HCT116 (cell line): ENCODE results near the gene GDF10. TPM values are rescaled to one million over a fixed set of nuclear protein-coding genes. Genes with fewer than 3 reads are reported as not detected.

Source experiments
- ATAC-seq: fragments of 200-7000 bp; cut with Tn5 transposase; 2 replicates; pipeline ENCODE4 v1.9.1; 2020; ENCODE audit warnings: mild to moderate bottlenecking, moderate library complexity
- BruUV-seq: library from RNA; stranded (reverse); fragments of 400-500 nt; replicated peaks from 2 replicates; lab custom pipeline; 2021; lab: Mats Ljungman, UMichigan
- CTCF ChIA-PET: fragments of 300-600 bp; sonication (Branson Sonifier 250); formaldehyde crosslinking; loops from one replicate; lab custom pipeline; 2021; ENCODE audit warnings: antibody characterized with exemption; lab: Charles Lee
- POLR2A ChIA-PET: fragments of 300-600, 350-600 bp; sonication (Branson Sonifier 250); formaldehyde crosslinking; loops from one replicate; lab custom pipeline; 2021; ENCODE audit warnings: antibody characterized with exemption; lab: Charles Lee
- RAD21 ChIA-PET, 2 experiments: fragments of 300-600 bp; sonication (Branson Sonifier 250); formaldehyde crosslinking; loops; one replicate each; lab custom pipeline; 2023; ENCODE audit warnings: low total read pairs in 2 of 2; ENCODE audit not compliant: uncharacterized antibody in 2 of 2, unreplicated experiment in 2 of 2, low non-redundant PET in 1 of 2; lab: Charles Lee
- DNase-seq: peaks from one replicate; pipeline ENCODE4 v3.0.0-alpha.2; 2010; ENCODE audit warnings: low read depth, low spot score
- H2AFZ ChIP-seq: fragments of 200-600 bp; shearing (Covaris generic), sonication (generic); 2 replicates; pipeline ENCODE4 v1.6.1; 2017; ENCODE audit warnings: low read depth, mixed run types, mixed read lengths, antibody characterized with exemption, low read length; ENCODE audit not compliant: poor library complexity, severe bottlenecking
- H3K27ac ChIP-seq: 2 replicates; pipeline ENCODE4 v1.5.1; 2012; ENCODE audit warnings: low read depth, low read length
- H3K27me3 ChIP-seq: fragments of 200-600 bp; sonication (generic); 2 replicates; pipeline ENCODE4 v1.6.1; 2016; ENCODE audit warnings: mixed run types, low read length, mixed read lengths; ENCODE audit not compliant: insufficient read depth
- H3K36me3 ChIP-seq, 2 experiments: fragments of 200-500 bp in 1 of 2; fragments of 200-600 bp in 1 of 2; sonication (Bioruptor generic) in 1 of 2; sonication (generic) in 1 of 2; 2 replicates each; pipeline versions ENCODE4 v1.5.1 to v1.6.1; 2014 to 2016; ENCODE audit warnings: low read length in 2 of 2, inconsistent platforms in 1 of 2, mixed read lengths in 1 of 2, mixed run types in 1 of 2; ENCODE audit not compliant: insufficient read depth in 2 of 2, control insufficient read depth in 1 of 2
- H3K4me1 ChIP-seq, 2 experiments: fragments of 200-600 bp in 1 of 2; sonication (generic) in 1 of 2; 2 replicates each; pipeline versions ENCODE4 v1.5.1 to v1.6.1; 2012 to 2017; ENCODE audit warnings: low read length in 2 of 2, inconsistent platforms in 1 of 2, mild to moderate bottlenecking in 1 of 2, mixed read lengths in 1 of 2, mixed run types in 1 of 2, moderate library complexity in 1 of 2; ENCODE audit not compliant: insufficient read depth in 2 of 2, control insufficient read depth in 1 of 2
- H3K4me2 ChIP-seq: fragments of 200-600 bp; sonication (generic); 2 replicates; pipeline ENCODE4 v1.6.1; 2017; ENCODE audit warnings: mixed run types, low read length, mixed read lengths
- H3K4me3 ChIP-seq, 2 experiments: fragments of 200-600 bp in 1 of 2; sonication (generic) in 1 of 2; replicated peaks in 1 of 2; 2 replicates each; pipeline ENCODE4 v1.5.1; 2011 to 2016; ENCODE audit warnings: low read length in 2 of 2, control low read depth in 1 of 2, low read depth in 1 of 2, mild to moderate bottlenecking in 1 of 2, mixed read lengths in 1 of 2, mixed run types in 1 of 2
- H3K79me2 ChIP-seq: fragments of 200-600 bp; sonication (generic); 2 replicates; pipeline ENCODE4 v1.6.1; 2017; ENCODE audit warnings: mild to moderate bottlenecking, mixed run types, low read length, moderate library complexity, mixed read lengths; ENCODE audit not compliant: insufficient read depth
- H3K9ac ChIP-seq: fragments of 200-600 bp; sonication (generic); 2 replicates; pipeline ENCODE4 v1.6.1; 2016; ENCODE audit warnings: low read length, mixed read lengths
- H3K9me2 ChIP-seq: fragments of 200-600 bp; sonication (generic), shearing (Covaris generic); 2 replicates; pipeline ENCODE4 v1.6.1; 2017; ENCODE audit warnings: mixed run types, mild to moderate bottlenecking, moderate library complexity; ENCODE audit not compliant: insufficient read depth
- H3K9me3 ChIP-seq, 2 experiments: fragments of 200-500 bp in 1 of 2; fragments of 200-600 bp in 1 of 2; sonication (Bioruptor generic) in 1 of 2; sonication (generic) in 1 of 2; 2 replicates each; pipeline ENCODE4 v1.6.1; 2014 to 2017; ENCODE audit warnings: low read length in 2 of 2, mixed read lengths in 2 of 2, inconsistent platforms in 1 of 2, low read depth in 1 of 2, mild to moderate bottlenecking in 1 of 2, mixed run types in 1 of 2, moderate library complexity in 1 of 2; ENCODE audit not compliant: control insufficient read depth in 1 of 2, insufficient read depth in 1 of 2
- H4K20me1 ChIP-seq: fragments of 200-600 bp; sonication (generic), shearing (Covaris generic); 2 replicates; pipeline ENCODE4 v1.6.1; 2017; ENCODE audit warnings: mixed run types, mild to moderate bottlenecking, moderate library complexity; ENCODE audit not compliant: insufficient read depth
- CBX3 ChIP-seq: IDR thresholded peaks from 2 replicates; pipeline ENCODE4 v1.6.1; 2012; ENCODE audit warnings: low read depth
- CEBPB ChIP-seq: IDR thresholded peaks from 2 replicates; pipeline ENCODE4 v1.6.1; 2012; ENCODE audit warnings: low read depth
- CTCF ChIP-seq, 3 experiments: fragments of 200-600 bp in 1 of 3; sonication (generic) in 1 of 3; IDR thresholded peaks in 2 of 3; conservative IDR thresholded peaks in 1 of 3; 2 replicates each; pipeline ENCODE4 v1.5.1; 2012 to 2017; ENCODE audit warnings: low read depth in 2 of 3, low read length in 2 of 3, antibody characterized with exemption in 1 of 3, borderline replicate concordance in 1 of 3, control low read depth in 1 of 3, mild to moderate bottlenecking in 1 of 3, mixed read lengths in 1 of 3, mixed run types in 1 of 3, moderate library complexity in 1 of 3; ENCODE audit not compliant: insufficient read depth in 1 of 3
- EGR1 ChIP-seq: IDR thresholded peaks from 2 replicates; pipeline ENCODE4 v1.6.1; 2012; ENCODE audit warnings: low read depth
- ELF1 ChIP-seq: IDR thresholded peaks from 2 replicates; pipeline ENCODE4 v1.6.1; 2012; ENCODE audit warnings: low read depth, borderline replicate concordance
- EZH2phosphoT487 ChIP-seq: fragments of 200-600 bp; IDR thresholded peaks from 2 replicates; pipeline ENCODE4 v1.6.1; 2018; ENCODE audit warnings: antibody characterized with exemption, borderline replicate concordance
- FOSL1 ChIP-seq: IDR thresholded peaks from 2 replicates; pipeline ENCODE4 v1.6.1; 2012; ENCODE audit warnings: low read depth
- MAX ChIP-seq: IDR thresholded peaks from 2 replicates; pipeline ENCODE4 v1.6.1; 2012
- POLR2A ChIP-seq: IDR thresholded peaks from 2 replicates; pipeline ENCODE4 v1.7.0; 2011; ENCODE audit warnings: borderline replicate concordance; ENCODE audit not compliant: insufficient read depth, insufficient read length; ENCODE audit errors: extremely low read depth
- POLR2AphosphoS5 ChIP-seq: IDR thresholded peaks from 2 replicates; pipeline ENCODE4 v1.6.1; 2011; ENCODE audit warnings: mild to moderate bottlenecking, low read depth, low read length, moderate library complexity
- SIN3A ChIP-seq: IDR thresholded peaks from 2 replicates; pipeline ENCODE4 v1.6.1; 2012; ENCODE audit warnings: low read depth
- SP1 ChIP-seq: IDR thresholded peaks from 2 replicates; pipeline ENCODE4 v1.6.1; 2012; ENCODE audit warnings: low read depth
- TCF7L2 ChIP-seq: IDR thresholded peaks from 2 replicates; pipeline ENCODE4 v1.7.0; 2011; ENCODE audit warnings: borderline replicate concordance, inconsistent platforms; ENCODE audit not compliant: insufficient read depth, insufficient read length; ENCODE audit errors: extremely low read depth
- ZFX ChIP-seq: fragments of 450-650 bp; IDR thresholded peaks from 2 replicates; pipeline ENCODE4 v1.6.1; 2017
- intact Hi-C: fragments of 100-400 bp; cut with micrococcal nuclease; formaldehyde crosslinking; loops from 2 replicates; pipeline ENCODE4 v1.10.0; 2022
- total RNA-seq: library from RNA; stranded (reverse); gene quantifications from one replicate; pipeline ENCODE4 v1.2.1, GENCODE V29; 2021; ENCODE audit not compliant: unreplicated experiment
- TF ChIP-seq, protein P1 (sequence below): IDR thresholded peaks from 2 replicates; pipeline ENCODE4 v1.6.1; 2012; ENCODE audit warnings: low read depth

The GDF10 gene
- total RNA-seq, 1 experiment from 2014 or later = not detected

DNA sequence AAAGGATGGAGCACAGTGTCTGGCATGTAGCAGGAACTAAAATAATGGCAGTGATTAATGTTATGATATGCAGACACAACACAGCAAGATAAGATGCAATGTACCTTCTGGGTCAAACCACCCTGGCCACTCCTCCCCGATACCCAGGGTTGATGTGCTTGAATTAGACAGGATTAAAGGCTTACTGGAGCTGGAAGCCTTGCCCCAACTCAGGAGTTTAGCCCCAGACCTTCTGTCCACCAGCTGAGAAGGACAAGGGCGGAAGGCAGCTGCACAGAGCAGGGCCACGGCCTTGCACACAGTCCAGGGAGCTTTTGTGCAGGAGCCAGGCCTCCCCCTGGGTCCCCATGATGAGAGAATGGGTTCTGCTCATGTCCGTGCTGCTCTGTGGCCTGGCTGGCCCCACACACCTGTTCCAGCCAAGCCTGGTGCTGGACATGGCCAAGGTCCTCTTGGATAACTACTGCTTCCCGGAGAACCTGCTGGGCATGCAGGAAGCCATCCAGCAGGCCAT is 48.2 kb downstream of the GDF10 start, which contains the start of gene RBP3:
Gene RBP3 (plus strand): TSS at position 226 of the 514 bp plus-strand sequence. CDS start 122 bp downstream, at position 348.
- CTCF ChIA-PET = interaction anchor here (0.9 kb wide), 1 partner anchor 13 kb away, joined by 3 read pairs; no protein-coding TSS in a partner anchor

GRCh38 chr10:47348661-47349470 is 48.9 kb downstream of the GDF10 start:
- Histone ChIP-seq H3K9me2 (no peaks in the 10 kb centered on the region), H2AFZ (no peak overlapping the region), H3K4me3 (no peak overlapping the region), H4K20me1 (no peaks in the 10 kb centered on the region), H3K36me3 (no peaks in the 10 kb centered on the region), H3K4me2 (no peak overlapping the region), H3K79me2 (no peaks in the 10 kb centered on the region), H3K9ac (no peak overlapping the region), H3K27ac (no peak overlapping the region), H3K27me3 (no peaks in the 10 kb centered on the region), H3K9me3 (no peaks in the 10 kb centered on the region), H3K4me1 (no peaks in the 10 kb centered on the region)
- CTCF ChIA-PET = no interaction called here
- ATAC-seq (no peak), DNase-seq (no peak)
- POLR2A ChIA-PET = no interaction called here
- intact Hi-C loops = no loop called here
- BruUV-seq = no TSS peak
- RAD21 ChIA-PET = no interaction called here
- TF ChIP-seq EZH2phosphoT487 = no peak
- no peak for TF ChIP-seq CEBPB
- no peak for TF ChIP-seq SIN3A
- TF ChIP-seq ELF1 = no peak
- TF ChIP-seq CBX3 = no peak
- no peak for TF ChIP-seq TCF7L2
- no peak for TF ChIP-seq MAX
- TF ChIP-seq EGR1 = no peak
- TF ChIP-seq, protein P1, sequence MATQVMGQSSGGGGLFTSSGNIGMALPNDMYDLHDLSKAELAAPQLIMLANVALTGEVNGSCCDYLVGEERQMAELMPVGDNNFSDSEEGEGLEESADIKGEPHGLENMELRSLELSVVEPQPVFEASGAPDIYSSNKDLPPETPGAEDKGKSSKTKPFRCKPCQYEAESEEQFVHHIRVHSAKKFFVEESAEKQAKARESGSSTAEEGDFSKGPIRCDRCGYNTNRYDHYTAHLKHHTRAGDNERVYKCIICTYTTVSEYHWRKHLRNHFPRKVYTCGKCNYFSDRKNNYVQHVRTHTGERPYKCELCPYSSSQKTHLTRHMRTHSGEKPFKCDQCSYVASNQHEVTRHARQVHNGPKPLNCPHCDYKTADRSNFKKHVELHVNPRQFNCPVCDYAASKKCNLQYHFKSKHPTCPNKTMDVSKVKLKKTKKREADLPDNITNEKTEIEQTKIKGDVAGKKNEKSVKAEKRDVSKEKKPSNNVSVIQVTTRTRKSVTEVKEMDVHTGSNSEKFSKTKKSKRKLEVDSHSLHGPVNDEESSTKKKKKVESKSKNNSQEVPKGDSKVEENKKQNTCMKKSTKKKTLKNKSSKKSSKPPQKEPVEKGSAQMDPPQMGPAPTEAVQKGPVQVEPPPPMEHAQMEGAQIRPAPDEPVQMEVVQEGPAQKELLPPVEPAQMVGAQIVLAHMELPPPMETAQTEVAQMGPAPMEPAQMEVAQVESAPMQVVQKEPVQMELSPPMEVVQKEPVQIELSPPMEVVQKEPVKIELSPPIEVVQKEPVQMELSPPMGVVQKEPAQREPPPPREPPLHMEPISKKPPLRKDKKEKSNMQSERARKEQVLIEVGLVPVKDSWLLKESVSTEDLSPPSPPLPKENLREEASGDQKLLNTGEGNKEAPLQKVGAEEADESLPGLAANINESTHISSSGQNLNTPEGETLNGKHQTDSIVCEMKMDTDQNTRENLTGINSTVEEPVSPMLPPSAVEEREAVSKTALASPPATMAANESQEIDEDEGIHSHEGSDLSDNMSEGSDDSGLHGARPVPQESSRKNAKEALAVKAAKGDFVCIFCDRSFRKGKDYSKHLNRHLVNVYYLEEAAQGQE = no peak
- no peak for TF ChIP-seq CTCF (IDR thresholded peaks at IDR 0.05 in 2 of 3, conservative IDR thresholded peaks at IDR 0.05 in 1 of 3; ENCODE audit: borderline replicate concordance in 1 of 3, insufficient read depth in 1 of 3, low read depth in 2 of 3, low read length in 2 of 3)

More for the DNA sequence above, 48.2 kb downstream of the GDF10 start, which contains the start of gene RBP3:
- Histone ChIP-seq H3K9ac (no peak within 1 kb of the TSS), H3K4me1 (no peaks in the 10 kb centered on the region), H3K79me2 (no peaks in the 10 kb centered on the region), H3K4me3 (no peak within 1 kb of the TSS), H3K36me3 (no peaks in the 10 kb centered on the region), H4K20me1 (no peaks in the 10 kb centered on the region), H3K4me2 (no peak within 1 kb of the TSS), H3K9me2 (no peaks in the 10 kb centered on the region), H3K27me3 (no peaks in the 10 kb centered on the region), H3K27ac (no peak within 1 kb of the TSS), H3K9me3 (no peaks in the 10 kb centered on the region), H2AFZ (no peak within 1 kb of the TSS)
- DNase-seq (no peak), ATAC-seq (no peak)
- TF ChIP-seq POLR2AphosphoS5 = no peak
- no peak for TF ChIP-seq ZFX
- no peak for TF ChIP-seq ELF1
- no peak for TF ChIP-seq POLR2A
- no peak for TF ChIP-seq FOSL1
- TF ChIP-seq CBX3 = no peak
- no peak for TF ChIP-seq SP1
- TF ChIP-seq TCF7L2 = no peak
- ChIA-PET RAD21 (no interaction called here), POLR2A (no interaction called here)
- BruUV-seq = no TSS peak
- intact Hi-C loops = no loop called here
